CD4-positive, alpha-beta T cell treated with Interleukin-12 subunit alpha and Interleukin-12 subunit beta, for 1 hour (primary cell): ENCODE results near the gene C6orf136.
"Not testable (repeated sequence)": the region's sequence is repeated elsewhere in the genome, so short reads cannot be mapped to it uniquely, and the experiment has no call there.

Source experiments
- DNase-seq: peaks from one replicate; pipeline ENCODE4 v3.0.0-alpha.2; 2020

Gene C6orf136

DNA sequence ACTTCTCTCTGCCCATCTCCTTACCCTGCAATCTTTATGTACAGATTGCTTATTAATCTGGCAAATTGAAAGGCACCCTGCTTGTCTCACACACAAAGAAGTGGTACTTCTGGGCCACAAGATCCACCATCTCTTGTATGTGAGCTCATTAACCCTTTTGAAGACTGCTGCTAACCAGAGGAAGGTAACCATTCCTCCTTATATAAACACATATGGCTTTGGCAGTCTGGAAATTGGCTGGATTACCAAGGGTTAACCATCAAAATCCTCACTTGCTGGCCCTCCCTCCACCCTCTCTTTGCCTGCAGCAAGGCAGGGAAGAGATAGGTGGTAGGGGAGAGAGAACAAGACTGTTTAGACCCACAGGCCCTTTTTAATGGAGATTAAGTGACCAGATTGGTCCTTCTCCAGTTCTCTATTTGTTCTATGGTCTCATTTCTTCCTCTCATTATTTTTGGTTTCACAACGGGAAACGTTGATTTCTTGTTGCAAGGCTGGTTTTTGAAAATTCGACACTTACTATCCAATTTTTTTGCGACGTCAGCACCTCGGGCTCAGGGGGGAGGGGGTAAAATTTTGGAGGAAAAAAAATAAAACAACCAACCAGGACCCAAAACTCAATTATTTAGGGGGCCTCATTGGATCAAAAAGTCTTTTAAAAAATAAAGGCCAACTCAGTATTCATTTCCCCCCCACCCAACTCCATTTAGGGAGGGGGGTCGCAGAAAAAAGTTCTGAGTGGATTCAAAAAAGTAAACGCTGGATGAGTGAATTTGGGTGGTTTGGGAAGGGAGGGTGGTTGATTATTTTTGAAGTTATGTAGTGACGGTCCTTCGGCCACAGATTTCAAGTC, 30.7 kb upstream of the C6orf136 start:
- peak; percentile 69 for DNase-seq

DNA sequence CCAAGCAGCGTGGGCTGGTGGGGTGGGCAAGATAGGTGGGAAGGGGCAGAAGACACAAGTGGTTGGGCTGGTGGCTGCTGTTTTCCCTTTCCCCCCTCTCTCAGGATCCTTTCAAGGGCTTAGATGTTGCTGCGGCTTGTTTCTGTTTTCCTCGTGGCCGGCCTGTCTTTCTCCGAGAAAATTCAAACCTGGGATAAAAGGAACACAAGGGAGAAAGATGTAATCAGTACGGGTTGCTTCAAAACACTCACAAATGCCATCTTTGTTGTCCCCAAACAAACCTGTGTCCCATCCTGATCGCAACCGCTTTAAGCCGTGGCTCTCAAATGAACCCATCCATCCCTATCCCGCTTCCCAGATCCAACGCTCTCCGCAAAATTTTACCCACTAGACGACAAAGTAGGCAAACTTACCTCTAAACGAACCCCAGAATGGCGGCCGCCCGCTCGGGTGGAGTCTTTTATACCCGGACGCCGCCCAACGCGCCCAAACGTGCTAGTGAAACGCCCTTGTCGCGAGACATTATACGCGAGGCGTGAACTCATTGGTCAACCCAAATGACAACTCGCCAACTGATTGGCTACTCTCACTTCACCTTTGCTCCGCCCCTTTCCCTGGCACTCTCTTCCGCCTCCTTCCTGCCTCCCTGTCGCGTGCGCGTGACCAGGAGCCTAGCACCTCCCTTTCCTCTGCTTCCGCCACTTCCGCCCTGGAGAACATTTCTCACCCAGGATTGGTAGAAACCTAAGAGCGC, 29.9 kb upstream of the C6orf136 start, which contains the start of gene PPP1R10:
Gene PPP1R10, minus strand, starts transcription at position 433 of the 754 bp plus-strand sequence. CDS start 7,299 bp downstream, outside the sequence.
- peak; percentile 100 for DNase-seq

DNA sequence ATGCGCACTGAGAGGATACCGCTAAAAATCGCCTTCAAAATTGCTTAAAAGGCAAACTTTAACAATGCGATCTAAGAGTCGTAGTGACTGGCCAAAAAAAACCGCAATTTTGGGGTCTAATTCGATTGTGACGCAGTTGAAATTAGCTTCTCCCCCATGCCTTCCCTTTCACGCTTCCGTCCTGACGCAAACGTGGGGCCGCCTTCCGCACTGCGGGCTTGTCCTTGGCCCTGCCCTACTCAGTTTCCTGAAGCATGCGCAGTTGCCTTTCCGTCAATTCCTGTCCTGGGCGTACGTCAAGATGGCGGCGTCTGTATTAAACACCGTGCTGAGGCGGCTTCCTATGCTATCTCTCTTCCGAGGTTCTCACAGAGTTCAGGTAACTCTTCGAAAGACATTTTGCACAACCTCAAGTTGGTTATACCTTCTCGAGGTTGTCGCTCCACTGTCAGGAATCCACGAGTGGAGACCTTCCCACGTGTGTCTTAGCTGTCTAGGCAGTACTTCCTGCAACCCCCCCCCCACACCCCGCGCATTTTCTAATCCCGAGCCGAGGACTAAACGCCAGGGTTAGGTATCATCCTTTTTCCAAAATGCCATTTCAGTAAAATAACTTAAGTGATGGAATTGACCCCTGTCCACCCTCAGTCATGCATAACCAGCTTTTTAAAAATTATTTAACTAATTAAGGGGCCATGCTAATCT, 29.2 kb upstream of the C6orf136 start, which contains the start of gene MRPS18B:
Gene MRPS18B, plus strand, starts transcription at position 276 of the 705 bp plus-strand sequence. Its CDS starts 26 bp downstream, at position 302.
- peak; percentile 99 for DNase-seq

DNA sequence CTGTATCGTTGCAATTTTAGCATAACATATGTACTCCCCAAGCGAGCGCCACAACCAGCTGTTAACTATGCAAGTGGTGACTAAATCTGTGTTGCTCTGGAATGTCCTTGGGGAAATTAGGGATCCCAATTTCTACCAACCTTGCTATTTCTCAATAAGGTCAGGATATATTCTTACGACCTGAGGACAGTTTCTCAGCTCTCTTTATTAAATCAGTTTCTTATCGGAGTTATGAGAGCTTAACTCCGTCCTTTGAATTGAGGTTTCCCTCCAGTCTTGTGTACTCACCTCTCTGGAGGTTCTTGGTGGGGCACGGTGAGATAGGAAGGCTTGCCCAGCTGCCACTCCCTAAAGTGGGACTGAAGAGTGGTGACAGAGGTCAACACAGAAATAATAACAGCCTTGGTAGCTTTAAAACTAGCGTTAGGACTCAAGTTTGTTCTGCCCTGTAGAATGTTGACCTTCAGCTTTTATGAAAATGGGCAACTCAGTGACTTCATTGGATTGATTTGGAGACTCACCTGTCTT, 28.6 kb upstream of the C6orf136 start:
- no peak for DNase-seq

DNA sequence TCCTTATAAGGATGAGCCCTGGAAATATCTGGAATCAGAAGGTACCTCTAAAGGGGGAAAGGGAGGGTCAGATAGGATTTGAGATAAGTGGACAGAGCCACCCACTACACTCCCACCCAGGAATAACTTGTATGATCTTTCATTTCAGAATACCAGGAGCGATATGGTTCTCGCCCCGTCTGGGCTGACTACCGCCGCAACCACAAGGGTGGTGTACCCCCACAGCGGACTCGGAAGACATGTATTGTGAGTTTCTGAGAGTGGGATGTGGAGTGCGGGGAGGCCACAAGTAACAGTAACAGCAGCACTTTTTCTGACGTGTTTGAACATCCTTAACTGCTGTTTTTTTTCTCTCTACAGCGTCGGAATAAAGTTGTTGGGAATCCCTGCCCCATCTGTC, 27.4 kb upstream of the C6orf136 start:
- no peak for DNase-seq

DNA sequence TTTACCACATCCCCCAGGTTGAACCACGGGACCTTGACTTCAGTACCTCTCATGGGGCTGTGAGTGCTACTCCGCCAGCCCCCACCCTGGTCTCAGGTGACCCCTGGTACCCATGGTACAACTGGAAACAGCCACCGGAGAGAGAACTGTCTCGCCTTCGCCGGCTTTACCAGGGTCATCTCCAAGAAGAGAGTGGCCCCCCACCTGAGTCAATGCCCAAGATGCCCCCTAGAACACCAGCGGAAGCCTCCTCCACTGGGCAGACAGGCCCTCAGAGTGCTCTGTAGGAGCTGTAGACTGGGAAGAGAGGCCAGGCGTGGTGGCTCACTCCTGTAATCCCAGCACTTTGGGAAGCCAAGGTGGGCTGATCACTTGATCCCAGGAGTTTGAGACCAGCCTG, 21.4 kb upstream of the C6orf136 start:
- DNase-seq = no peak

DNA sequence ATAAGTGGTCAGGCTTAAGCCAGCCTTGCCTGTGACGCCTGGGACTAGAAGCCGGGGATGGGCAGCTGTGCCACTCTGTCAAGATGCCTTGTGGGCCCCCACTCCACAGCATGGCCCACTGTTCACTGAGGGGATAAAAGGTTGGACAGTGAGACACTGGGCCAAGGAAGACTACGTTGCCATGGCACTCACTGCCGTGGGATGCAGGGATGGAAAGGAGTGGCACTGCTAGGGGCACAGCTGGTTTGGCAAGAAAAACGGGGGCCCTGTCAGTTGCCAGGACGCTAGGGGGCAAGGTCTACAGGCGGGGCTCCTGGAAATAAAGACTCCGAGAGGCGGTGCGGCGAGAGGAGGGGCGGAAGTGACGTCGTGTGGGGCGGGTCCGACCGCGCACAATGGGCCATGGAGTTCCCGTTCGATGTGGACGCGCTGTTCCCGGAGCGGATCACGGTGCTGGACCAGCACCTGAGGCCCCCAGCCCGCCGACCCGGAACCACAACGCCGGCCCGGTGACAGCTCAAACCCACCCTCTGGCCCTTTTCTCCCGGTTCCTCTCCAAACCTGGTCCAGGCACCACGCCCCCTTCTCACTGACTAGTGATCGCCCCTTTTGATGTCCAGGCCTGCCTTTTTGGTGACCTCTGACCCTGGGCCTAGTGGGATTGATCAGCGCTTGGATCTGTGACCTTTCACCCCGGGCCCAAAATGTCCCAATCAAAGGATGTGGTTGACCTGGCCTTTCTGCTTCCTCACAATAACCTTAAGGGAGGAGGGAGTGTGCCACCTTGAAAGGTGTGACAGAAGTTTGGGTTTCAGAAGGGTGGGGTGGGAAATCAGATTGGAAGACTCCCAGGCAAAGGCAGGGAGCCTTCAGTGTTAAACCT, 20.2 kb upstream of the C6orf136 start, which contains the start of gene ATAT1:
Gene ATAT1, plus strand, starts transcription at position 391 of the 883 bp plus-strand sequence.
- DNase-seq = peak; percentile 92

DNA sequence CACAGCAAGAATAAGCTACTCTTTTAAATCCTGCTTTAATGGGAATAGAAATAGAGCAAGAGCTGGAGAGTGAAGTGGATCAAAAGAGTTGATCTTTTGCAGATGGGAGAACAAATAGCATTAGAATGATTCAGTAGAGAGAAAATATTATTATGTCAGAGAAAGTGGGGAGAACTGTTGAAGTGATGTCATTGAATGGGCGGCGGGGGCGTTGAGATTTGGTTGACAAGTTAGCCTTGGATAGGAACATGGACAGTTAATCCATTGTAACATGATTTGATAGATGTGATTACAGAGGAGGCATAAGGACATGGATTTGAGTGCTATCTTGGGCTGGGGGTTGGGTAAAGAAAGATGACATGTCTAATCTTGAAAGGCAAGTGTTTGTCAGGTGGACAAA, 11.1 kb upstream of the C6orf136 start:
- DNase-seq = no peak

DNA sequence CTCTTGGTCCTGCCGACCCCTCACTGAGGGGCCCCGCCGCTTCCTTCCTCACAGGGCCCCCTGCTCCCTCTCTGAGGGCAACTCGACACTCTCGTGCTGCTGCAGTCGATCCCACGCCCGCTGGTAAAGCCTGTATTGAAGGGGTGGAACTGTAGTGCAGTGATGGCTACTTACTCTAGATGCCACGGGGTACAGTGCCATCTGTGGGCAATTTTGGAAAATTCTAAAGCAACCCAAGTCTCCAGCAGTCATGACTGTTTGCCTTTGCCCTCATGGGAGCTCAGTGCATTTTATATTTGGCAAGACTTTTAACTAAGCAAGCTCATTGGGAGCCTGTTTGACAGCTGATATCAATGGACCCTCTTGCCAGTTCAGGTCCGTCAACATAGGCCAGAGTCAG, 6.5 kb upstream of the C6orf136 start:
- no peak for DNase-seq

DNA sequence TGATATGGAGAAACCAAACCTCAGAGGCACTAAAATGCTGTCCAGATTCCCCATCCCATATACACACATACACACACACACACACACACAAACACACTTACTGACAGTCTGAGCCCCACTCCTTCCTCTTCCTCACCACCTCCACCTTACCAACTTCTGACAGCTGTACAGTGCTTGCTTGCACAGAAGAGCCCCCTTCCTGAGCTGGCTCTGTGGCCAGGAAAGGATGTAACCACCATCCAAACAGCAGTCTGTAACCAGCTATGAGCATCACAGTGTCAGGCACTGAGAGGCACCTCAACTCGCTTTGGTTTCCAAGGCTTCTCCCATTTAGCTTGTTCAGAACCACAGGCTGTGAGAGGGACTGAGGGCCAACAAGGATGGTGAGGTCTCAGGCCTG, 5.9 kb upstream of the C6orf136 start:
- DNase-seq = no peak

DNA sequence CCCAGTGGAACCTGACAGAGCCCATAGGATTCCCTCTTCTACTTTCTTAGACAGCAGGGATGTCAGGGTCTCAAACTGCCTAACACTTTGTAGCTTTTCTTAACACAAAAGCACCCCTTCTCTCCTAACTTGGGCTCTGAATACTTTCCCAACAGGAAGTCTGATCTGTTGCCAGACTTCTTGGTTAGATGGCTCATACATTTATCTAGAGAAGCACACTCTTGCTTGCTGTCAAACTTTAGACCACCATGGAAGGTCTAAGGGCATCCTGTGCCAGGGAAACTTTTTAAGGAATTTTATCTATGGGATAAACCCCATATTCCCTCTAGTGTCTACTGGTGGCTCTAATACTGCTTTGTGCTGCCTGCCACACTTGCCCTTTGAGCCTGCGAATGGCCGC, 3.3 kb upstream of the C6orf136 start:
- DNase-seq = no peak

DNA sequence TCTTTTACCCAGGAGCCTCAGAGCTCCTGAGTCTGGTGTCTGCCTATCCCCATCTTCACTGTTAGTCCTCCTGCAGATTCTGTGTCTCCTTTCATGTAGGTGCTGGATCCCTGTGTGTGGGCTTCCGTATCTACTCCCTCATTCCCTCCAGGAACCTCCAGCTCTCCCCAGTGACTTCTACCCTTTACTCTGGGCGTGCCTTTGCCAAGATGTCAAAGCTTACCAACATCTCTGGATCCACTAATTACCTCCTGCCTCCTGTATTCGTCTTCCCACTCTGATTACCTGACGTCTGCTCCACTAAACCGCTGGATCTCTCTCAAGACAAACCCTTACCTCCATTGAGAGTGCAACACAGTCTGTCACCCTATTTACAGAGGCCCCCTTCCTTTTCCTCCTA, 2.2 kb upstream of the C6orf136 start:
- no peak for DNase-seq

DNA sequence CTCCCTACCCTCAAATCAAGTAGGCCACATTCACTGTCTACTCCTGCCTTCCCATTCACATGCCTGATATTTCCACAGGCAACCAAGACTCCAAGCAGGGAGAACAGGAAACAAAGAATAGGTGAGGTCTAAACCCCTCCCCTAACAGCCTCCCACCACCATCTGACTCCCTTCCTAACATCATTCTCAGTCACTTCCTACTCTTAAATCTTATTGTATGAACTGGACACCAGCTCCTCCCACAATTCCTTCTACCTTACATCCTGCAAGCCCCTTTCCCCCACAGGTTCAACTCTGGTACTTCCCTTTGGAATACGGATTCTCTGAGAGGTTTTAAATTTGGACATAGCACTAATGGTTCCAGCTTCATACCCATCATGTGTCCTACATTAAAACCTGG, 944 bp upstream of the C6orf136 start:
- no peak for DNase-seq

DNA sequence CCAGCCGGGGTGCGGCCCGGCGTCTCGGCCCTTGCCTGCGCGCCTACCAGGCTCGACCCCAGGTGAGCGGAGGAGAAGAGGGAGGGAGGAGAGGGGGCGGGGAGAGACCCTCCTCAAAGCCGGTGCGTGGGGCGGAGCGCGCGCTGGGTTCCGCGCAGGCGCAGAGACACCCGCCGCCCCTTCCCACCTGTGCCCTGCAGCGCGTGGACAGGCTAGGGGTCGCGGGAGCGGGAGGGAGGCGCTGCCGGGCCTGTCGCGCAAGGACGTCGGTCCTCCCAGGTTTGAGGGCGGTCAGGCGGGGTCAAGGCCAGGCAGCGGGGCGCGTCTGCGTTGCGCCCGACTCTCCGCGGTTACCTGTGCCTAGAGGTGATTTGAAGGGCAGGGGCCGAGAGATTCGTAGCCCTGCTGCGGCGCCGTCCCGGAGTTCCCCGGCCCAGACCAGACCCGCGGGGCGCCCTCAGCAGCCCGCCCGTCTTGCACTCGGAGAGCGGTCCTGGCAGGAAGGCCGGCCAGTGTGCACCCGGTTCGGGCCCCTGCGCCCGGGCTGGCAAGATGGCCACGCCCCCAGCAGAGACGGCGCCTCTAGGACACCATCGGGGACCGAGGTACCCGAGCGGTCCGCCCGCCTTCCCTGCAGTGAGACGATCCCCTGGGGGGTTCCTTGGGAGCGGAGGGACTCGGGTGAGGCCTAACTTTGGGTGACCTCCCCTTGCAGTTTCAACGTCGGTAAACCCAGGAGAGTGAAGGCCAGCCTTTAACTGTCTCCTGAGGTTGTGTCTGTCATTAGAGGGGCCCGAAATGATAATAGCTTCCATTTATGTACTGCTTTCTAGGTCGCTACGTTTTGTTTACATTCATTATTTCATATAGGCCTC, 546 bp downstream of the C6orf136 start:
- peak; percentile 78 for DNase-seq

DNA sequence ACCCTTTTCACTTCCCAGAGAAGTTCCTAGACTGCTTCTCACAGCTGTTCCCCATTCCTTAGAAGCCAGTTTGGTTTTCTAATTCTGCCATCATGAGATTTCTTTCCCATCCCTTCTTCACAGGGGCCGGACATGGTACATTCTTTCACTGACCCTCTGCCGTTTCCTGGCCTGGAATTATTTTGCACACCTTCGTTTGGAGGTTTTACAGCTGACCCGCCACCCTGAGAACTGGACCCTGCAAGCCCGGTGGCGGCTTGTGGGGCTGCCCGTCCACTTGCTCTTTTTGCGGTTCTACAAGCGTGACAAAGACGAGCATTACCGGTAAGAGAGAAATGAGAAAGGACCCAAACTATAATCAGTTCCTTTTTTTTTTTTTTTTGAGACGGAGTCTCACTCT, 4.2 kb downstream of the C6orf136 start:
- DNase-seq = no peak

DNA sequence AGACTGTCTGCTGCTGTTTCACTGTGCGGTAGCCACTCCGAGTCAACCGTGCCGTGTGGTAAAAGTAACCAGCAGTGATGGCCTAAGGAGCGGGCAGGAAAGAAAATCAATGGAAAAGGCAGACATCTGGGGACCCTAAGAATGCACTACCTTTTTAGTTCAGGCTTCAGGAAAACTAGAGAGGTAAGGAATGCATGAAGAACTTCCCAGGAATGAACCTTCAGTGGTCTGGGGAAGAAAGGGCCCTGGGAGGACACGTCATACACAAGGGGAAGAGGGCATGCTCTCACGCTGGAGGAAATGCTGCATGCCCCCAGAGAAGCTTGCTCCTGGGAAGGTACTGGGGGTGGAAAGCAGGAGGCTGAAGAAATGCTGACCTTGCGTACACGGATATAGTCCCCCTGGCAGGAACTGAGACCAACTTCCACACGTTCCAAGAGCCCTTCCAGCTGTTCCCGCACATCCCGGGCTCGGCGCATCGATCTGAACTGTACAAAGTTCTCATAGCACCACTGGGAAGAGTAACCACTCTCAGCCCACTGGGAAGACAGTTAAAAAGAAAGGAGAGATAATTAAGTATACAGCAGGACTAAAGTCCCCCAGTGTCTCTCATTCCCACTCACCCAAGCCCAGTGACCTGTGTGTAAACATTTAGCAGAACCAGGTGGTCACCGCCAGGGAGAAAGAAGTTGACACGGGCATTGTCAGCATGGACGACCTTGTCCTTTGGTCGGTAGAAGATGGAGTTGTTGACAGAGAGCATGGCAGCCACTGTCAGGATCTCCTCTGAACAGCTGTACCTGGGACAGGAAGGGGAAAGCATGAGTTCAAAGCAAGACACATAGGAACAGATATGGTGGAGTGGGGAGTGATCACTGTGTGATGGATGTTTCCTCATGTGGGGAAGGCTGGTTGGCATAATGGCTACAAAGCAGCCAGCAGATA, 8.1 kb downstream of the C6orf136 start:
- DNase-seq = no peak

DNA sequence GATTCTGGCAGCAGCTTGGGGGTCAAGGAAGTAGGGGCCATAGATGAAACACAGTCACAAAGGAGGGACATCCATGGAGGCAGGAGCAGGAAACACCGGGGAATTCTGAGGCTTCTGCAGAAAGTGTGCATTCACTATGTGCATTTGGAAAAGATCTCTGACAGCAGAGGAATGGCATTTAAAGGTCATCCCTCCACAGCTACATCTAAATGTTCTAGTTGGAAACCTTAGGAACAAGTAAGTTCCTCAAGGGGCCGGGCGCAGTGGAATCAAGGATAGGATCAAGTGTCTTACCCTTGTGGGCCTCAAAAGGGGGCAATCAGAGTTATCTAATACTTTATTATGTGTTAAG, 8.8 kb downstream of the C6orf136 start:
- no peak for DNase-seq

DNA sequence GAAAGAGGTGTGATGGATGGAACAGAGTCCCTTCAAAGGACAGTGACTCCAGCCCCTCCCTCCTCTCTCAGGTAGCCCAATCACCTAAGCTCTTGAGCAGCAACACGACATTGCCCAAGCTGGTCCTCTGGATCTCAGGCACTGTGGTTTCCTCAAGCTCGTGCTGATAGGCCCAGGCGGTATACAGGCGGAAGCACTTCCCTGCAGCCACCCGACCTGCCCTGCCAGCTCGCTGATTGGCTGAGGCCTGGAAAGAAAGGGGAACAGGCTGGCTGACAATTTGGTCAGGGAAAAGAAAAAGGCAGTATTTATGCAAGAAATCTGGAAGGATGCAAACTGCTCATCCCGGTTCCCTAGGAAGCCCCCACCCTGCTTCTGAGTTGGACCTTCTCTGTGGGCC, 9.6 kb downstream of the C6orf136 start:
- DNase-seq = no peak

DNA sequence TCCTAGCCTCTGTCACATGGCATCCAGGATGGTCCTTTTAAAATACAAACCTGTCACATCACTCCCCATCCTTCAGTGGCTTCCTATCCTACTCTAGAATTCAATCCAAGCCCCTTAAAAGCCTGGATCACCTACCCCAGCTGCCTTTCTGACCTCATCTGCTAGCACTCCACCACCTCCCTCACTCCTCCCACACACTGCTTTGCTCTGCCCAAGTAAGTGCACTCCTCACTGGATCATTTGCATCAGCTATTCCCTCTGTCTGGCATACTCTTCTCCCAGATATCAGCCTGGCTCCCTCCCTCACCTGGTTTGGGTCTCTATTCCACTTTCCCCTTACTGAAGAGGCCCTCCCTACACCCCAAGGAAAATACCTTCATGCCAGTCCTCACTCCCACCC, 10.5 kb downstream of the C6orf136 start:
- no peak for DNase-seq

DNA sequence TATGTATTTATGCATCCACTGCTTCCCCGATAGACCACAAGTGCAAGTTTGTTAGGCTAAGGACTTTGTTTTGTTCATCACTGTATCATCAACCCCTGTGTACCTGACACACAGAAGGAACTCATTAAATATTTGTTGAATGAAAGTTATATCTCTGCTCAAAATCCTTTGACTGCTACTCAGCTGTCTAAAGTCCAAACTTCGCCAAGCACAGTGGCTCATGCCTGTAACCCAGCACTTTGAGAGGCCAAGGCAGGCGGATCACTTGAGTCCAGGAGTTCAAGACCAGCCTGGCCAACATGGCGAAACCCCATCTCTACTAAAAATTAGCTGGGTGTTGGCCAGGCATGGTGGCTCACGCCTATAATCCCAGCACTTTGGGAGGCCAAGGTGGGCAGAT, 11.0 kb downstream of the C6orf136 start:
- not testable (repeated sequence) for DNase-seq
